Mammary epithelial cell (primary cell): ENCODE measurements around the gene COL19A1.

Source experiments
- EZH2 ChIP-seq: IDR thresholded peaks from 2 replicates; pipeline ENCODE4 v1.6.1; 2012; ENCODE audit warnings: low read length, inconsistent platforms, borderline replicate concordance
- TF ChIP-seq, protein P1 (sequence below), 2 donors: IDR thresholded peaks in 1 of 2; conservative IDR thresholded peaks in 1 of 2; 2 replicates each; pipeline ENCODE4 v1.5.1; 2011 to 2012; ENCODE audit warnings: inconsistent platforms in 2 of 2, low read length in 2 of 2, mild to moderate bottlenecking in 2 of 2, control low read depth in 1 of 2, low read depth in 1 of 2; ENCODE audit not compliant: insufficient read depth in 1 of 2; ENCODE audit errors: extremely low read depth in 1 of 2

DNA sequence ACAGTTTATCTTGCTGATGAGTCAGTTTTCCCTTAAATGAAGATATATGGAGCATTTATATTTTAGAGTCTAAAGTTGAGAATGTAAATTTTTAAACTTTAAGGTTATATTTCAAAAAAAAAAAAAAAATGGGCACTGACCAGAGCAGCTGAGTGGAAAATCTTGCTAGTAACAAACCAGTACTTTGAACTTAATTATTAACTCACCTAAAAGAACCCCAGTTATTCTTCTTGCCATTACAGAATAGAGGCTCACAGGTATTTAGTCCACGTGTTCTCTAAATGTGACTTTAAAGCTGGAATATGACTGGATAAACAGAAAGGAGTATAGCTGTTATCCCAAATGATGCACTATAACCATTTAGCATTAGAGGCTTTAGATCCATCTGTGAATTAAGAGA, 258.1 kb downstream of the COL19A1 start:
- TF ChIP-seq, protein P1, sequence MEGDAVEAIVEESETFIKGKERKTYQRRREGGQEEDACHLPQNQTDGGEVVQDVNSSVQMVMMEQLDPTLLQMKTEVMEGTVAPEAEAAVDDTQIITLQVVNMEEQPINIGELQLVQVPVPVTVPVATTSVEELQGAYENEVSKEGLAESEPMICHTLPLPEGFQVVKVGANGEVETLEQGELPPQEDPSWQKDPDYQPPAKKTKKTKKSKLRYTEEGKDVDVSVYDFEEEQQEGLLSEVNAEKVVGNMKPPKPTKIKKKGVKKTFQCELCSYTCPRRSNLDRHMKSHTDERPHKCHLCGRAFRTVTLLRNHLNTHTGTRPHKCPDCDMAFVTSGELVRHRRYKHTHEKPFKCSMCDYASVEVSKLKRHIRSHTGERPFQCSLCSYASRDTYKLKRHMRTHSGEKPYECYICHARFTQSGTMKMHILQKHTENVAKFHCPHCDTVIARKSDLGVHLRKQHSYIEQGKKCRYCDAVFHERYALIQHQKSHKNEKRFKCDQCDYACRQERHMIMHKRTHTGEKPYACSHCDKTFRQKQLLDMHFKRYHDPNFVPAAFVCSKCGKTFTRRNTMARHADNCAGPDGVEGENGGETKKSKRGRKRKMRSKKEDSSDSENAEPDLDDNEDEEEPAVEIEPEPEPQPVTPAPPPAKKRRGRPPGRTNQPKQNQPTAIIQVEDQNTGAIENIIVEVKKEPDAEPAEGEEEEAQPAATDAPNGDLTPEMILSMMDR (conservative IDR thresholded peaks at IDR 0.05 in 1 of 2, IDR thresholded peaks at IDR 0.05 in 1 of 2; ENCODE audit: extremely low read depth in 1 of 2, insufficient read depth in 1 of 2, low read depth in 1 of 2, low read length in 2 of 2) = no peak
- TF ChIP-seq EZH2 = no peak
